HEK293 (cell line): Measurements from ENCODE around the gene SERINC5.

Experiments
- CTCF ChIA-PET: fragments of 350-600 bp; formaldehyde crosslinking; extraction: SDS; loops from one replicate; lab custom pipeline; 2021; ENCODE audit warnings: antibody characterized with exemption; lab: Yijun Ruan, JAX
- POLR2A ChIA-PET: fragments of 300-600 bp; formaldehyde crosslinking; extraction: SDS; loops from one replicate; lab custom pipeline; 2020; ENCODE audit warnings: antibody characterized with exemption, inconsistent platforms; lab: Yijun Ruan, JAX
- H3K27ac ChIP-seq: fragments of 200-500 bp; sonication (Bioruptor generic); 2 replicates; pipeline ENCODE4 v1.5.1; 2014; ENCODE audit warnings: low read depth, low read length, control low read depth, inconsistent platforms; ENCODE audit errors: extremely low read depth
- H3K36me3 ChIP-seq, 2 experiments: fragments of 200-500 bp in 1 of 2; sonication (Bioruptor generic) in 1 of 2; 1 replicate in 1 of 2; 2 replicates in 1 of 2; pipeline ENCODE4 v1.5.1; 2014 to 2017; ENCODE audit warnings: inconsistent platforms in 2 of 2, low read length in 2 of 2; ENCODE audit not compliant: control insufficient read depth in 2 of 2, insufficient read depth in 1 of 2
- H3K4me1 ChIP-seq: fragments of 200-500 bp; sonication (Bioruptor generic); 2 replicates; pipeline ENCODE4 v1.5.1; 2014; ENCODE audit warnings: mild to moderate bottlenecking, low read length, inconsistent platforms; ENCODE audit not compliant: control insufficient read depth, insufficient read depth
- H3K4me3 ChIP-seq: 2 replicates; pipeline ENCODE4 v1.5.1; 2011; ENCODE audit warnings: low read depth, mild to moderate bottlenecking, control low read depth, low read length, moderate library complexity
- H3K9me3 ChIP-seq: fragments of 200-500 bp; sonication (Bioruptor generic); 2 replicates; pipeline ENCODE4 v1.5.1; 2014; ENCODE audit warnings: low read depth, low read length, inconsistent platforms; ENCODE audit not compliant: control insufficient read depth, insufficient read depth
- KLF17 ChIP-seq: fragments of 450-650 bp; formaldehyde crosslinking; IDR thresholded peaks from 2 replicates; pipeline ENCODE4 v1.5.1; 2016; ENCODE audit warnings: missing biosample characterization, missing genetic modification characterization
- KLF7 ChIP-seq: fragments of 450-650 bp; formaldehyde crosslinking; IDR thresholded peaks from 2 replicates; pipeline ENCODE4 v1.5.1; 2016; ENCODE audit warnings: missing biosample characterization, missing genetic modification characterization, borderline replicate concordance
- KLF9 ChIP-seq: fragments of 450-650 bp; formaldehyde crosslinking; IDR thresholded peaks from 2 replicates; pipeline ENCODE4 v1.5.1; 2016; ENCODE audit warnings: missing biosample characterization, missing genetic modification characterization, low read depth
- PATZ1 ChIP-seq: fragments of 450-650 bp; formaldehyde crosslinking; IDR thresholded peaks from 2 replicates; pipeline ENCODE4 v1.5.1; 2016; ENCODE audit warnings: missing biosample characterization, missing genetic modification characterization
- PRDM4 ChIP-seq: fragments of 450-650 bp; formaldehyde crosslinking; IDR thresholded peaks from 2 replicates; pipeline ENCODE4 v1.5.1; 2017; ENCODE audit warnings: missing biosample characterization, missing genetic modification characterization
- SP7 ChIP-seq: fragments of 450-650 bp; formaldehyde crosslinking; IDR thresholded peaks from 2 replicates; pipeline ENCODE4 v1.5.1; 2016; ENCODE audit warnings: missing biosample characterization, missing genetic modification characterization
- ZNF223 ChIP-seq: fragments of 450-650 bp; formaldehyde crosslinking; IDR thresholded peaks from 2 replicates; pipeline ENCODE4 v1.5.1; 2016; ENCODE audit warnings: missing biosample characterization, missing genetic modification characterization
- ZNF239 ChIP-seq: fragments of 450-650 bp; formaldehyde crosslinking; IDR thresholded peaks from 2 replicates; pipeline ENCODE4 v1.5.1; 2016; ENCODE audit warnings: missing biosample characterization, missing genetic modification characterization
- ZNF292 ChIP-seq: fragments of 450-650 bp; formaldehyde crosslinking; IDR thresholded peaks from 2 replicates; pipeline ENCODE4 v1.5.1; 2016; ENCODE audit warnings: low read depth, missing biosample characterization, missing genetic modification characterization, borderline replicate concordance
- ZNF350 ChIP-seq: fragments of 450-650 bp; formaldehyde crosslinking; IDR thresholded peaks from 2 replicates; pipeline ENCODE4 v1.5.0; 2017; ENCODE audit warnings: missing biosample characterization, mild to moderate bottlenecking, missing genetic modification characterization
- ZNF404 ChIP-seq: fragments of 450-650 bp; formaldehyde crosslinking; IDR thresholded peaks from 2 replicates; pipeline ENCODE4 v1.5.1; 2017; ENCODE audit warnings: missing biosample characterization, missing genetic modification characterization
- ZNF501 ChIP-seq: fragments of 450-650 bp; formaldehyde crosslinking; IDR thresholded peaks from 2 replicates; pipeline ENCODE4 v1.5.1; 2016; ENCODE audit warnings: missing biosample characterization, missing genetic modification characterization
- ZNF571 ChIP-seq: fragments of 450-650 bp; formaldehyde crosslinking; IDR thresholded peaks from 2 replicates; pipeline ENCODE4 v1.5.0; 2017; ENCODE audit warnings: missing biosample characterization, missing genetic modification characterization
- ZNF629 ChIP-seq: fragments of 450-650 bp; formaldehyde crosslinking; IDR thresholded peaks from 2 replicates; pipeline ENCODE4 v1.5.1; 2017; ENCODE audit warnings: missing biosample characterization, missing genetic modification characterization
- ZNF645 ChIP-seq: fragments of 450-650 bp; formaldehyde crosslinking; IDR thresholded peaks from 2 replicates; pipeline ENCODE4; 2016; ENCODE audit warnings: missing biosample characterization, missing genetic modification characterization
- ZNF747 ChIP-seq: fragments of 450-650 bp; formaldehyde crosslinking; IDR thresholded peaks from 2 replicates; pipeline ENCODE4 v1.5.1; 2016; ENCODE audit warnings: missing biosample characterization, missing genetic modification characterization
- ZXDB ChIP-seq: fragments of 450-650 bp; formaldehyde crosslinking; IDR thresholded peaks from 2 replicates; pipeline ENCODE4 v1.5.1; 2016; ENCODE audit warnings: missing biosample characterization, missing genetic modification characterization
- TF ChIP-seq, protein P1 (sequence below): fragments of 450-650 bp; formaldehyde crosslinking; IDR thresholded peaks from 2 replicates; pipeline ENCODE4 v1.5.1; 2016; ENCODE audit warnings: missing biosample characterization, missing genetic modification characterization

SERINC5 gene

DNA sequence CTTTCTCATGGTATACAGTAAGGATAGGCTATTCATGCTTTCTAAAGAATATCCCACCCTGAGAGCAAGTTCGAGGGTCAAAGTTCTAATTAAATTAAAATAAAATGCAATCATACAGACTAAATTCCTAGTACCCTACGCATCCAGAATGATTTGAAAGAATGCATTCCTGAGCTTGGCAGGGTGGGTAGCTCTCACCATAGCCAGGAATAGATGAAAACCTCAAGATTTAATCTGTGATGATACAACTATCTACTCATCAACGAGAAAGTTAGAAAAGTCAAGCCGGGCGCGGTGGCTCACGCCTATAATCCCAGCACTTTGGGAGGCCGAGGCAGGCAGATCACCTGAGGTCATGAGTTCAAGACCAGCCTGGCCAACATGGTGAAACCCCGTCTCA lies 32.3 kb downstream of the SERINC5 start:
- Histone ChIP-seq H3K27ac (no peak overlapping the region), H3K4me3 (no peak overlapping the region), H3K4me1 (no peaks in the 10 kb centered on the region)
- POLR2A ChIA-PET, result no interaction called here
- no peak for TF ChIP-seq ZNF404 (tag by site-specific recombination)
- TF ChIP-seq, protein P1, sequence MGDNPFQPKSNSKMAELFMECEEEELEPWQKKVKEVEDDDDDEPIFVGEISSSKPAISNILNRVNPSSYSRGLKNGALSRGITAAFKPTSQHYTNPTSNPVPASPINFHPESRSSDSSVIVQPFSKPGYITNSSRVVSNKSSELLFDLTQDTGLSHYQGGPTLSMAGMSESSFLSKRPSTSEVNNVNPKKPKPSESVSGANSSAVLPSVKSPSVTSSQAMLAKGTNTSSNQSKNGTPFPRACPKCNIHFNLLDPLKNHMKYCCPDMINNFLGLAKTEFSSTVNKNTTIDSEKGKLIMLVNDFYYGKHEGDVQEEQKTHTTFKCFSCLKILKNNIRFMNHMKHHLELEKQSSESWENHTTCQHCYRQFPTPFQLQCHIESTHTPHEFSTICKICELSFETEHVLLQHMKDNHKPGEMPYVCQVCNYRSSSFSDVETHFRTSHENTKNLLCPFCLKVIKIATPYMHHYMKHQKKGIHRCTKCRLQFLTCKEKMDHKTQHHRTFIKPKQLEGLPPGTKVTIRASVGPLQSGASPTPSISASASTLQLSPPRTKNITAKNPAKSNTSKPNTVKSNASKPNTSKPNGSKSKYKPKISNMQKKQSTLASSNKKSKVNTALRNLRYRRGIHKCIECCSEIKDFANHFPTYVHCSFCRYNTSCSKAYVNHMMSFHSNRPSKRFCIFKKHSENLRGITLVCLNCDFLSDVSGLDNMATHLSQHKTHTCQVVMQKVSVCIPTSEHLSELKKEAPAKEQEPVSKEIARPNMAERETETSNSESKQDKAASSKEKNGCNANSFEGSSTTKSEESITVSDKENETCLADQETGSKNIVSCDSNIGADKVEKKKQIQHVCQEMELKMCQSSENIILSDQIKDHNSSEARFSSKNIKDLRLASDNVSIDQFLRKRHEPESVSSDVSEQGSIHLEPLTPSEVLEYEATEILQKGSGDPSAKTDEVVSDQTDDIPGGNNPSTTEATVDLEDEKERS (tag by site-specific recombination), result no peak
- no peak for TF ChIP-seq ZNF292 (tag by site-specific recombination)
- no peak for TF ChIP-seq ZNF239 (tag by site-specific recombination)
- no peak for TF ChIP-seq ZNF350
- TF ChIP-seq, all 188 proteins: peak for 0
- Histone ChIP-seq H3K9me3 (no peaks in the 10 kb centered on the region), H3K36me3 (no peaks in the 10 kb centered on the region)
- CTCF ChIA-PET, result no interaction called here

DNA sequence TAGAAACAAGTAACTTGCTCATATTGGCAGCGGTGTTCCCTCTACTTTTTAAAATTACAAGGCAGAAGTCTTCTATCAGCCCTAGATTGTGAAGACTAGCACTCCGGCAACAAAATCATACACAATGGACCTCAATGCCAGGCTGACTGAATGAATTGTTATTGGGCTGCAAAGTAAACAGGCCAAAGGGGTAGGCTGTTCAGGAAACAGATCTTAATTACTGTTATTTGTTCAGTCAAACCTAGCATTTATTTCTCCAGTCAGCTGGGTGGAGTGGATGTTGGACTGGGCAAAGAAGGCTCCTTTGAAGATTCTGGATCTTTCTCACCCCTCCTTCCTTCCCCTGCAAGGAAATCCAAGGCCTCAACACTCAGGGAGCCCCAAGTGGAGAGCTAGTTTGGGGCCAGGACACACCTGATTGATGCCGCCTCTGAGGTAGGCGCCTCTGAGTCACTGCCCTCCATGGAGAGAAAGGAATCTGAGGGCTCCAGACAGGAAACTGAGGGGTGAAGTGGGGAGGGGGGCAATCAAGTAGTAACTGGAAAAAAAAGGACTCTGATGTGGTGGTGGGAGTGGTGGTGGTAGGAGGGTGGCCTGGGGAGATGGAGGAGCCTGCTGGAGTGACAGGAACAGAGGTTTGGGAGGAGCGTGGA lies 35.5 kb downstream of the SERINC5 start:
- ChIA-PET POLR2A (no interaction called here), CTCF (no interaction called here)
- TF ChIP-seq ZNF747 (tag by site-specific recombination) (no peak), SP7 (tag by site-specific recombination) (peak; percentile 63; the same call in 1 of the 2 replicates)
- Histone ChIP-seq H3K9me3 (no peaks in the 10 kb centered on the region), H3K4me1 (no peaks in the 10 kb centered on the region), H3K27ac (no peak overlapping the region), H3K4me3 (no peak overlapping the region), H3K36me3 (no peaks in the 10 kb centered on the region)

- no peaks in the 10 kb centered on the region for H3K4me1 ChIP-seq
- H3K36me3 ChIP-seq, result no peaks in the 10 kb centered on the region
- no peak overlapping the region for H3K27ac ChIP-seq
- POLR2A ChIA-PET, result interaction anchor here (0.5 kb wide), 1 partner anchor 31 kb away, joined by 5 read pairs; no protein-coding TSS in a partner anchor
- TF ChIP-seq ZNF629 (tag by site-specific recombination) (no peak), KLF7 (tag by site-specific recombination) (no peak), ZXDB (tag by site-specific recombination) (no peak), PATZ1 (tag by site-specific recombination) (no peak), ZNF571 (tag by site-specific recombination) (no peak), ZNF239 (tag by site-specific recombination) (no peak), ZNF645 (tag by site-specific recombination) (no peak), ZNF501 (tag by site-specific recombination) (no peak), PRDM4 (tag by site-specific recombination) (no peak), KLF9 (tag by site-specific recombination) (no peak), KLF17 (tag by site-specific recombination) (no peak), ZNF223 (tag by site-specific recombination) (no peak)
- H3K9me3 ChIP-seq, result no peaks in the 10 kb centered on the region
- H3K4me3 ChIP-seq, result no peak overlapping the region
- CTCF ChIA-PET, result no interaction called here
Measured at GRCh38 chr5:80219391-80219790, 36.5 kb downstream of the SERINC5 start.
